Heart right ventricle (tissue), 16 donors: ENCODE data around the gene PC. TPM values are rescaled to one million over a fixed set of nuclear protein-coding genes. Genes with fewer than 3 reads are reported as not detected.

ENCODE experiments used
- ATAC-seq, 8 donors: fragments of 200-7000 bp; cut with Tn5 transposase; one replicate each; pipeline ENCODE4 v1.9.1; 2020; ENCODE audit warnings: mild to moderate bottlenecking in 8 of 8, moderate library complexity in 8 of 8, moderate number of reproducible peaks in 1 of 8
- DNase-seq, 2 donors: peaks; one replicate each; pipeline ENCODE4 v3.0.0-alpha.2; 2020
- H3K27ac ChIP-seq, 10 donors: fragments of 200-600 bp; sonication (generic) in 2 of 10; one replicate each; pipeline versions ENCODE4 v1.5.0 to v1.8.0; 2020 to 2022; ENCODE audit warnings: mild to moderate bottlenecking in 3 of 10
- H3K27me3 ChIP-seq, 7 donors: fragments of 200-600 bp; one replicate each; pipeline ENCODE4 v1.8.0; 2021 to 2022; ENCODE audit warnings: mild to moderate bottlenecking in 2 of 7
- H3K36me3 ChIP-seq, 9 donors: fragments of 200-600 bp; sonication (generic) in 1 of 9; one replicate each; pipeline versions ENCODE4 v1.5.0 to v1.8.0; 2020 to 2022; ENCODE audit warnings: mild to moderate bottlenecking in 2 of 9
- H3K4me1 ChIP-seq, 9 donors: fragments of 200-600 bp; sonication (generic) in 1 of 9; one replicate each; pipeline versions ENCODE4 v1.5.0 to v1.8.0; 2020 to 2022; ENCODE audit warnings: mild to moderate bottlenecking in 4 of 9
- H3K4me3 ChIP-seq, 10 donors: fragments of 200-600 bp; sonication (generic) in 2 of 10; one replicate each; pipeline versions ENCODE4 v1.5.0 to v1.8.0; 2020 to 2022; ENCODE audit warnings: mild to moderate bottlenecking in 7 of 10, moderate library complexity in 2 of 10
- H3K9me3 ChIP-seq, 11 donors: fragments of 200-600 bp in 10 of 11; sonication (generic) in 2 of 11; one replicate each; pipeline versions ENCODE4 v1.5.0 to v1.8.0; 2013 to 2022; ENCODE audit warnings: mild to moderate bottlenecking in 2 of 11, control low read depth in 1 of 11, moderate library complexity in 1 of 11
- CTCF ChIP-seq, 9 donors: fragments of 200-600 bp; sonication (generic) in 2 of 9; IDR thresholded peaks; one replicate each; pipeline versions ENCODE4 v1.5.0 to v1.8.0; 2021 to 2022; ENCODE audit warnings: antibody characterized with exemption in 9 of 9, mild to moderate bottlenecking in 5 of 9, moderate library complexity in 1 of 9
- WGBS, 2 donors: extraction: QIAGEN DNeasy Blood & Tissue Kit; methylation state at CpG; one replicate each; pipeline ENCODE4 v1.1.7; 2013; ENCODE audit warnings: inconsistent platforms in 1 of 2; 5-methylcytosine and 5-hydroxymethylcytosine counted together
- intact Hi-C, 10 donors: fragments of 100-400 bp; cut with DNase I; formaldehyde crosslinking; loops; one replicate each; pipeline versions ENCODE4 v1.11.1 to v1.14.2; 2022
- polyA plus RNA-seq, 2 donors: library from polyadenylated mRNA; stranded (reverse); fragments of 200-250 nt; gene quantifications; one replicate each; pipeline ENCODE4 v1.2.3, GENCODE V29; 2013
- total RNA-seq, 10 donors: library from RNA; stranded (reverse); fragmentation: NEBNext Ultra II Directional in 3 of 10; extraction: Animal tissue kit (Norgen Biotek cat#: 25700) in 3 of 10; gene quantifications; one replicate each; pipeline versions ENCODE4 v1.2.1 to v1.2.4, GENCODE V29; 2021 to 2023
- donor health status: Arrhythmogenic right ventricular cardiomyopathy.
- donor health status: ischemic (EF 13 %, LVEDD 7.1; RV severe dilation, severe dysfunction).
- donor health status: healthy with polysubstance abuse.
- donor health status: DM: no; HTN: yes; CAD: no.
- donor health status: DM: no; HTN: no; CAD: no.
- donor health status: ischemic (EF 25% LVEDD 6.9; RV normal size, moderate dysfunction).
- donor health status: ischemic (EF 25% LVEDD 5.7; RV mildly dilated, moderate dysfunction).
- donor health status: healthy.
- donor health status: DM: yes; HTN: yes; CAD: no.
- donor health status: Ischemic cardiomyopathy.
- donor health status: ischemic (EF 35%, LVEDD 5.7; RV mildly dilated, moderate dysfunction).
- donor health status: nonischemic (EF 11% LVEDD 7.7; RV severe dilation, severe dysfunction).
- donor health status: DM: yes; HTN: yes; CAD: no.
- donor health status: PGD.
- donor health status: ischemic (EF 29% LVEDD 5.4; RV normal size, mild dysfunction).
- donor health status: nonischemic (EF 23%, LVEDD 6.1; RV moderate dilation, normal function).

The PC gene
- total and polyA plus RNA-seq, 12 donors = 6.8 to 26.0 (median 11.2) TPM

GRCh38 chr11:66871521-66871901, 86.7 kb downstream of the PC start:
- WGBS, 2 donors = 94 to 96% methylated on average over 18 of the region's 18 CpGs
- DNase-seq (no peak), ATAC-seq (no peak)
- Histone ChIP-seq H3K4me1 (peaks cover 0 to 7% (median 0%) of the 10 kb centered on the region in 9 donors), H3K27me3 (no peaks in the 10 kb centered on the region), H3K4me3 (no peak overlapping the region), H3K9me3 (no peaks in the 10 kb centered on the region), H3K36me3 (peaks cover 0 to 16% (median 0%) of the 10 kb centered on the region in 9 donors), H3K27ac (no peak overlapping the region)
- TF ChIP-seq CTCF (IDR thresholded peaks at IDR 0.05) = no peak
- intact Hi-C loops = no loop called here

- intact Hi-C loops = no loop called here
- H3K27me3 ChIP-seq = no peaks in the 10 kb centered on the region
- peaks cover 0 to 16% (median 0%) of the 10 kb centered on the region in 9 donors for H3K36me3 ChIP-seq
- TF ChIP-seq CTCF (IDR thresholded peaks at IDR 0.05) = no peak
- H3K4me1 ChIP-seq = peaks cover 0 to 7% (median 0%) of the 10 kb centered on the region in 9 donors
- WGBS, 2 donors = 93 to 95% methylated on average over 39 of the region's 39 CpGs
- no peak overlapping the region for H3K27ac ChIP-seq
- H3K9me3 ChIP-seq = no peaks in the 10 kb centered on the region
- H3K4me3 ChIP-seq = no peak overlapping the region
- ATAC-seq (no peak), DNase-seq (no peak)
Observed at GRCh38 chr11:66870616-66871520, 87.3 kb downstream of the PC start.

GRCh38 chr11:66870131-66870530, 88.1 kb downstream of the PC start:
- H3K27ac ChIP-seq = no peak overlapping the region
- H3K4me3 ChIP-seq = no peak overlapping the region
- H3K4me1 ChIP-seq = peaks cover 0 to 7% (median 0%) of the 10 kb centered on the region in 9 donors
- ATAC-seq (no peak), DNase-seq (no peak)
- TF ChIP-seq CTCF (IDR thresholded peaks at IDR 0.05) = no peak
- WGBS, 2 donors = 97 to 98% methylated on average over 16 of the region's 16 CpGs
- no peaks in the 10 kb centered on the region for H3K27me3 ChIP-seq
- no peaks in the 10 kb centered on the region for H3K9me3 ChIP-seq
- peaks cover 0 to 16% (median 0%) of the 10 kb centered on the region in 9 donors for H3K36me3 ChIP-seq
- intact Hi-C loops = no loop called here

GRCh38 chr11:66869567-66869870, 88.7 kb downstream of the PC start:
- ATAC-seq (no peak), DNase-seq (no peak)
- no peak for TF ChIP-seq CTCF (IDR thresholded peaks at IDR 0.05)
- peaks cover 0 to 16% (median 0%) of the 10 kb centered on the region in 9 donors for H3K36me3 ChIP-seq
- no peaks in the 10 kb centered on the region for H3K27me3 ChIP-seq
- intact Hi-C loops = no loop called here
- 92 to 96% methylated on average over 9 of the region's 9 CpGs for WGBS, 2 donors
- no peak overlapping the region for H3K27ac ChIP-seq
- no peaks in the 10 kb centered on the region for H3K9me3 ChIP-seq
- peaks cover 0 to 7% (median 0%) of the 10 kb centered on the region in 9 donors for H3K4me1 ChIP-seq
- H3K4me3 ChIP-seq = no peak overlapping the region
